Epithelial cell of esophagus (primary cell): Measurements from ENCODE around the gene MPDZ.

Source experiments
- DNase-seq: peaks from one replicate; pipeline ENCODE4 v3.0.0; 2010; ENCODE audit warnings: low read depth
- H3K4me3 ChIP-seq: 2 replicates; pipeline ENCODE4 v1.5.1; 2011; ENCODE audit warnings: mild to moderate bottlenecking, low read length, control low read depth
- CTCF ChIP-seq: IDR thresholded peaks from 2 replicates; pipeline ENCODE4 v1.5.1; 2011; ENCODE audit warnings: low read depth, mild to moderate bottlenecking, low read length, control low read depth, inconsistent platforms; ENCODE audit not compliant: insufficient read depth; ENCODE audit errors: missing control alignments

The MPDZ gene

GRCh38 chr9:13215791-13216554 lies 63.5 kb downstream of the MPDZ start:
- no peak overlapping the region for H3K4me3 ChIP-seq
- no peak for TF ChIP-seq CTCF
- DNase-seq: no peak

GRCh38 chr9:13213998-13214397 lies 65.5 kb downstream of the MPDZ start:
- DNase-seq: no peak
- H3K4me3 ChIP-seq: no peak overlapping the region
- no peak for TF ChIP-seq CTCF

DNA sequence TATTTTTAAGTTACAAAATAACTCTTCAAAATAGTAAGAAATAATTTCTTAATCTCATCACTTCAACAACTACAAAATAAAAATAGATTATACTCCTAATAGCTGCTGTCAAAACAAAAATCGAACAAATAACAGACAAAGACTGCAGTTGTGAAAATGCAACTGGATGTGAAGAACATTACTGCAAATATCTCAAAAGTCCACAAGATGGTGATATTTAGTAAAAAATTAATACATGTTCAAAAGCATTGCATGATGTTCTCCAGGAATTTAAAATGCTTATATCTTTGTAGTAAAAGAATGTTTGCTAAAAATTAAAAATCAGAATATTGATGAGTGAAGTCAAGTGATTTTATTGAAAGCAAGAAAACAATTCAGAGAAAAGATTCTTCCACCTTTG lies 66.2 kb downstream of the MPDZ start:
- no peak overlapping the region for H3K4me3 ChIP-seq
- TF ChIP-seq CTCF: no peak
- peak; percentile 21 for DNase-seq

DNA sequence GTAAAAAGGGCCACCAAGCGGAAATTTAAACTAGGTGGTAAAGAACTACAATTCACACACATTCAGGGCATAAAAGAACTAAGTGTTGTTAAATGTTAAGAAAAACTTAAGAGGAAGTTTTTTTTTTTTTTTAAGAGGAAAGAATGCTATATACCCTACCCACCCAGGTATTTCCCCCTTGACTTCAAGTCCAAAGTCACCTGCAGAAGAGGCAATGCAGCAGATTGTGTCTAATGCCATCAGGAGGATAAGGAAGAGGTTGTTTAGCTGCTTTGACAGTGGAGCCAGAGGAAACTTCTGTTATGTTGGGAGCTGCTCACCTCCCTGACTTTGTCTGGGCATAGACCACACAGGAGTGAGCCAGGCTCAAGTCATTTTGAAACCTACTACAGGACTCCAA lies 69.2 kb downstream of the MPDZ start:
- no peak for DNase-seq
- no peak for TF ChIP-seq CTCF
- no peak overlapping the region for H3K4me3 ChIP-seq

GRCh38 chr9:13209498-13209897 lies 70.0 kb downstream of the MPDZ start:
- TF ChIP-seq CTCF: no peak
- no peak for DNase-seq
- no peak overlapping the region for H3K4me3 ChIP-seq

DNA sequence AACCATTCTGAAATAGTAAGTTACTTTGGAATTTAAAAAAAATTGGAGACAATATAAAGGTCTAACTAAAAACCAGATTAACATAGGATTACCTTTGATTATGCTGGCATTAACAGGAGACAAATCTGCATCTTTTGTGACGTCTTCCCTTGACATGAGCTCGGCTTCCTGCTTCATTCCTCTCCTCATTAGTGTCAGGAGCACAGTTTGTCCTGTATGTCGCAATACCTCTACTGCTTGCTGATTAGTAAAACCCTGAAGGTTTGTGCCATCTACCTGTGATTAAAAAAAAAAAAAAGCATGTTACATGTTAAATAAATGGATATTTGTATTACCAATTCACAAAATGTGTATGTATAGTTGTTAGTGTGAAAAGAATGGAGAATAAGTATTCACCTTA lies 73.7 kb downstream of the MPDZ start:
- no peak overlapping the region for H3K4me3 ChIP-seq
- TF ChIP-seq CTCF: no peak
- peak; percentile 71 for DNase-seq

DNA sequence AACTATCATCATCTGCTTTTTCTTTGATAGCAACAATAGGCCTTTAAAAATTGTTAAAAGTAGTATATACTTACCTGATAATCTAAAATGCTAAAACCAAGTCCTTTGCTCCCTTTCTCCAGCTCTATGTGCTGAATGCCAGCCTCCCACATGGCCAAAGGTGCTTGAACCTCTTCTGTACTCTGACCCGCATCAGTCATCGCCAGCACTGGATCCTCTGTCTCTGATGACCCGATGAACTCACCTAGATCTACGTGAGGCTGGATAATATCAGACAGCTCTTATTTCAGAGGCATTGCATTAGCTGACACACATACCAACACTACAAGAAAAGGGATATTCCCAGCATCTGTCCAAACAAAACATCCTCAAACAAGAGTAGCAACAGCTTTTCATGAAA lies 89.5 kb downstream of the MPDZ start:
- no peak overlapping the region for H3K4me3 ChIP-seq
- DNase-seq: no peak
- no peak for TF ChIP-seq CTCF
